ENCODE measurements around the gene HSD11B2. TPM values are rescaled to one million over a fixed set of nuclear protein-coding genes. Genes with fewer than 3 reads are reported as not detected.

HSD11B2 gene
- 0.23 TPM in 1 of 2 replicates, not detected in the other for total RNA-seq

DNA sequence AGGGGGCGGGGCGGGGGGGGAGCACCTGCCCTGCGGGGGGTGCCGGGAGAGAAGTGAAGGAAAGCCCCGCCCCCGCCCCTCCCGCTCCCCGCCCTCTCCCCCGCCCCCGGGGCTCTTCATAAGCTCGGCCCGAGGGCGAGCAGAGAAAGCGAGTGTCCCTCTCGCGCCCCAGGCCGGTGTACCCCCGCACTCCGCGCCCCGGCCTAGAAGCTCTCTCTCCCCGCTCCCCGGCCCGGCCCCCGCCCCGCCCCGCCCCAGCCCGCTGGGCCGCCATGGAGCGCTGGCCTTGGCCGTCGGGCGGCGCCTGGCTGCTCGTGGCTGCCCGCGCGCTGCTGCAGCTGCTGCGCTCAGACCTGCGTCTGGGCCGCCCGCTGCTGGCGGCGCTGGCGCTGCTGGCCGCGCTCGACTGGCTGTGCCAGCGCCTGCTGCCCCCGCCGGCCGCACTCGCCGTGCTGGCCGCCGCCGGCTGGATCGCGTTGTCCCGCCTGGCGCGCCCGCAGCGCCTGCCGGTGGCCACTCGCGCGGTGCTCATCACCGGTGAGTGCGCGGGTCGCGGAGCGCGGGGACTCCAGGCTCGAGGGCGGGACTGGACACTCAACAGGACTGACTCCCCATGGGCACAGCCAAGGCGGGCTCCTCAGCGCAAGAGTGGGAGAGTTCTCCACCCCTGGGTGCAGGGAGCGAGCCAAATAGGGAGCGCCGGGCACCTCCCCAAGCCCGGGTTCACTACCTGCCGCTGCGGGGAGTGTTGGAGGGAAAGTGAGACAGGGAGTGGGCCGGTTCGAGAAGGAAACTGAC is at the start of gene HSD11B2:
Gene HSD11B2 (plus strand): TSS at position 145 of the 798 bp plus-strand sequence. CDS start 128 bp downstream, at position 273.

DNA sequence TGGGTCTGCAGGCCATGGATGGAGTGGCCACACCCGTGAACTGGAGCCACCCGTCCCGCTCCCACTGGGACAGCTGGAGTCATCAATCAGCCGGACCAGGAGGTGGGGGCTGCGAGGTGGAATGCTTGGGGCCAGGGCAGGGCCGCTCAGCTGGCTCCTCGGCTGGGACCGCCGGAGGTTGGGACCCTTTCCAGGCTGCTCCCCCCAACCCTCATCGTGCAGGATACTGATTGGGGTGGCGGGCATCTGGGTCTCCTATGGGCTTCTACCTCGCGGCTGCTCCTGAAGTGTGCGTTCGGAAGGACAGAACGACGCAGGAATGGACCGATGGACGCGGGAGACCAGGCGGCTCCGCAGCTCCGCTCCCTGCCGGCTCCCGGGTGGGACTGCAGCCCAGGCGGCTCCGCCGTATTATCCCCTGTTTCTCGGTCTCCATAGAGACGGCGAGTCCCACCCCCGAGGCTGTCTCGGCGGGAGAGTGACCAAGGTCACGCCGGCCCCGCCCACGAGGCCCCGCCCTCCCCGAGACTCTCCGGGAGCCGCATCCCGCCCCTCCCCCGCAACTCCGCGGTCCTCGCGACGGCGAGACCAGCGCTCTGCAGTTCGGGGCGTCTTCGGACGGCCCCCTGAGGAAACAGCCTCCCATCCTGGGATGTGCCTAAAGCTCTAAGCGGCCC is 37.7 kb upstream of the HSD11B2 start, which contains the start of gene TPPP3:
Gene TPPP3 (minus strand): TSS at position 388 of the 677 bp plus-strand sequence. CDS start 2,387 bp downstream, outside the sequence.

DNA sequence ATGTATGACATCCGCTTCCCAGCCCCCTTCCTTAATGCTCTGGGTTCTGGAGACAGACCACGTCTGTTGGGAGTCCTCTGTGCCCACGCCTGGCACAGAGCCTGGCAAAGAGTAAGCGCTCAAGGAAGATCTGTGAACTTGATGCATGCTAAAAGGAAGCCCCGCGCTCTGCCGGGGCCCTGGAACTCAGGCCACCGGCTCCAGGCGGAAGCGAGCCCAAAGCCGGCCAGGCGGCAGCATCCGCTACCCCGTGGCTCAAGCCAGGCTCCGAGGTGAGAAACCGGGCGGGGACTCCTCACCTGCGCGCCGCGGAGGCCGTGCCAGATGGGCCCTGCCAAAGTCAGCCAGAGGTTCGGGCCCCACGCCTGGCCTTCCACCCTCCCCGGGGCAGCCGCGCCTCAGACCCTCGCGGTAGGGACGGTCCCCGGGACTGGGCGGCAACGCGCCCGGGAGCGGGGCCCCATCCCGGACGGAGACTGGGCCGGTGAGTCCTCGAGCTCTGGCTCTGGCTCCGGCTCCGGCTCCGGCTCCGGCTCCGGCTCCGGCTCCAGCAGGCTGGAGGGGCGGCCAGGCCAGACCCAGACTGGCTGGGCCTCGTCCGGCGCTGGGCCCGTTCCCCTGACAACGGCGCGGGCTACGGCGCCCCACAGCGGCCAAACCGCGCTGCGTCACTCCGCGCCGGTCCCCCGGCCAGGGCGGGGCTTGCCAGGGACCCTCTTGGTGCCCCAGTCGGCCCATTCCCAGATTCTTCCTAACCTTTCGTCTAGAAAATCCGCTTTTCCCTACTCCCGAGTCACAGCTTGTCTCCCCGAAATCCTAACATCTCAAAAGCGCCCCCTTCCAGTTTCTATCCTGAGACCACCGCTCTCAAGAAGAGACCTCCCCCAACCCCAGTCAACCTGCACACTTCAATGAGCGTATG is 14.8 kb upstream of the HSD11B2 start, which contains the start of gene ZDHHC1:
Gene ZDHHC1 (minus strand): TSS at position 606 of the 922 bp plus-strand sequence. CDS start 8,702 bp downstream, outside the sequence.

DNA sequence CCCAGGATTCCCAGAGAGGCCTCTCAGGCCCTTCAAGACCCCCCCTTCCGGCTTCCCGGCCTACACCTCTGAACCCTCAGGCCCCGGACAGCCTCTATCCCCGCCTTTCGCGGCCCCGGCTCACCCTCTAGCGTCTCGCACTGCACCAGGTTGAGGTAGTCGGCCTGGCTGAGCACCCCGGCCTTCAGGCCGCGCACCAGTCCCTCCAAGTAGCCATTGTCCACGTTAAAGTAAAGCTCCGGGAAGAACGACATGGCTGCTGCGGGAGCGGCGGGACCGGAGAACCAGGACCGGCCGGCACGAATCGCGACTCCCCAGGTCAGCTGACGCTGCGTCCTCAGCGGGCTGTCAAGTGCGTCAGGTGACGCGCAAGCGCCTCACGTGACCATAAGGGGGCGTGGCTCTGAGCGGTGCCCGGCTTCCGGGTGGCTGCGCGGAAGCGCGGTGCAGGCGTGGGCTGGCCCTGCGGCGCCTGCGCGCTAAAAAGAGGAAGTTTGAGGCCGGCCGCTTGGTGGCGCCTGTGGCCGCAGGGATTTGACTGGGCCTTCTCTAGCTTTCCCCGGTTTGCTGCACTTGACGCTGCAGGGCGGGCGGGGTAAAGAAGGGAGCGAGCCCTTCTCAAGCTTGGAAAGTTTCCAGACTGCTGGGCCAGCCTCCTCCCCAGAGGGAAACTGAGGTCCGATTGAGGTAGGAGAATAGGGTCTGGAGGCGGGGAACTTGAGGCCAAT is 50.1 kb downstream of the HSD11B2 start, which contains the start of gene ATP6V0D1:
Gene ATP6V0D1 (minus strand): TSS at position 325 of the 728 bp plus-strand sequence. CDS start 71 bp downstream, at position 254.

DNA sequence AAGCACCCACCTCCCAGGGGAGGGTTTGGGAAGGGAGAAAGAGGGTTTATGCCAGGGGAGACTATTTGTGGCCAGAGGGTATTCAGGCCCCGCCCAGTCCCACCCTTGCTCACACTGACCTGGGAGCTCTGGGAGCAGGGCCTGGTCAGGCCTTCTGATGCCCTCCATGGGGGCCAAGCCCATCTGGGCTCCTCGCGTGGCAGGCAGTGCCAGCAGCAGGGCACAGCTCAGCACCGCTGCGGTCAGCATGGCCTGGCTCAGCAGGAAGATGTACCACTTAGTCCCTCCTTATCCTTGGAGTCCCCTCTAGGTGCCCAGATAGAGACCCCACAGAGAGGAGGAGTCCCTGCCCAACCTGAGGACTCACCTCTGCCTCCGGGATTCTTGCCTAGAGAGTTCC is 52.2 kb downstream of the HSD11B2 start, which contains the start of gene AGRP:
Gene AGRP (minus strand): TSS at position 398 of the 400 bp plus-strand sequence. CDS start 149 bp downstream, at position 249.

Other genes starting within 250 kb of the HSD11B2 start
- gene MATCAP1, start 247.2 kb upstream of the HSD11B2 start, total RNA-seq = 9.2 and 12.7 TPM in 2 replicates
- gene EXOC3L1, start 241.0 kb upstream of the HSD11B2 start, total RNA-seq = 0.08 TPM in 1 of 2 replicates, not detected in the other
- gene E2F4, start 239.0 kb upstream of the HSD11B2 start, total RNA-seq = 81.8 and 112 TPM in 2 replicates
- gene ELMO3, start 232.0 kb upstream of the HSD11B2 start, total RNA-seq = 56.5 and 70.0 TPM in 2 replicates
- 30.2 and 46.2 TPM in 2 replicates for gene TMEM208, start 204.0 kb upstream of the HSD11B2 start, total RNA-seq
- 24.1 and 35.0 TPM in 2 replicates for gene FHOD1, start 183.6 kb upstream of the HSD11B2 start, total RNA-seq
- 0.65 and 1.2 TPM in 2 replicates for gene SLC9A5, start 182.1 kb upstream of the HSD11B2 start, total RNA-seq
- 2.6 and 5.2 TPM in 2 replicates for gene PLEKHG4, start 151.6 kb upstream of the HSD11B2 start, total RNA-seq
- not detected in 2 replicates for gene KCTD19, start 104.4 kb upstream of the HSD11B2 start, total RNA-seq
- gene LRRC36, start 104.3 kb upstream of the HSD11B2 start, total RNA-seq = 0.31 TPM in 1 of 2 replicates, not detected in the other
- gene TPPP3, start 37.6 kb upstream of the HSD11B2 start, total RNA-seq = not detected in 2 replicates
- 4.4 and 6.2 TPM in 2 replicates for gene ZDHHC1, start 14.6 kb upstream of the HSD11B2 start, total RNA-seq
- gene ATP6V0D1, start 50.0 kb downstream of the HSD11B2 start, total RNA-seq = 87.6 and 98.5 TPM in 2 replicates
- gene AGRP, start 52.4 kb downstream of the HSD11B2 start, total RNA-seq = not detected in 2 replicates
- gene RIPOR1, start 97.7 kb downstream of the HSD11B2 start, total RNA-seq = 19.0 and 35.3 TPM in 2 replicates
- 15.9 and 18.6 TPM in 2 replicates for gene CTCF, start 131.4 kb downstream of the HSD11B2 start, total RNA-seq
- 0.08 and 0.16 TPM in 2 replicates for gene CARMIL2, start 214.0 kb downstream of the HSD11B2 start, total RNA-seq
- gene ACD, start 229.1 kb downstream of the HSD11B2 start, total RNA-seq = 26.6 and 53.2 TPM in 2 replicates
- gene PARD6A, start 229.8 kb downstream of the HSD11B2 start, total RNA-seq = 0.19 and 3.1 TPM in 2 replicates
- gene ENKD1, start 235.6 kb downstream of the HSD11B2 start, total RNA-seq = 13.4 and 14.6 TPM in 2 replicates
- 1.9 and 2.0 TPM in 2 replicates for gene C16orf86, start 235.7 kb downstream of the HSD11B2 start, total RNA-seq

All from hair follicular keratinocyte (primary cell).